HG03378 (cell line): ENCODE results near the gene SMIM44.

Experiments
- ATAC-seq: cut with Tn5 transposase; IDR thresholded peaks from one replicate; pipeline ENCODE4 v1.9.1; 2021; ENCODE audit warnings: mild to moderate bottlenecking, moderate library complexity; ENCODE audit not compliant: unreplicated experiment

SMIM44 gene

DNA sequence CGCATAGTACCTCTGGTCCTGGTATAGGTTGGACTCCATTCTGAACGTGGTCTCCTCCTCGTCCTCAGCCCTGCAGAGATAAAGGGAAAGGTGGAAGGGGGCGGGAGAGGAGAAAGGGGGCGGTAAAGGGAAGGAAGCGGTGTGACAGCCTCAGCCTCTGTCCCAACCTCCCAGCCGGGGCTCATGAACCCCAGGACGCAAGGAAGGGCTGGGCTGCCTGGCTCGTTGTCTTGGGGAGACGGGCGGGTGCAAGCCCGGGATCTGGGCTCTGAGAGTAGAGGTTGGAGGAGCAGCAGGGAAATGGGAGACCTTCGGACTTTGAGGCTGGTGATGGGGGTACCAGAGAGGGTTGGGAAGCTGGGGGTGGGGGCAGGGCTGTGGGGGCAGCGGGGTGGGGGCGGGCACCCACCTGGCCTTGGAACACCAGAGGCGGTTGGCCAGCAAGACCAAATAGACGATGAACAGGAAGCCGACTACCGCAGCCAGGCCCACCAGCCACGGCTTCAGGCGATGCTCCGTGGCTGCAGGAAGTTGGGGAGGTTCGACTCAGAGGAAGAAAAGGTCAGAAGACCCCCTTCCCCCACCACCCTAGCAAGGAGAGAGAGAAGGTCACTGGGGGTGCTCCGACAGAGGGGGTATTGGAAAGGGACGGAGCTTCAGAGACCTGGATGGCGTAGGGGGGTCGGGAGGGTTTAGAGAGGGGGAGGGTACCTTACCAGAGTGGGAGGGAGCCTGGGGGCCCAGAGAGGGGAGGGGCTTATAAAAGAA is 4.6 kb downstream of the SMIM44 start:
- ATAC-seq = no peak

DNA sequence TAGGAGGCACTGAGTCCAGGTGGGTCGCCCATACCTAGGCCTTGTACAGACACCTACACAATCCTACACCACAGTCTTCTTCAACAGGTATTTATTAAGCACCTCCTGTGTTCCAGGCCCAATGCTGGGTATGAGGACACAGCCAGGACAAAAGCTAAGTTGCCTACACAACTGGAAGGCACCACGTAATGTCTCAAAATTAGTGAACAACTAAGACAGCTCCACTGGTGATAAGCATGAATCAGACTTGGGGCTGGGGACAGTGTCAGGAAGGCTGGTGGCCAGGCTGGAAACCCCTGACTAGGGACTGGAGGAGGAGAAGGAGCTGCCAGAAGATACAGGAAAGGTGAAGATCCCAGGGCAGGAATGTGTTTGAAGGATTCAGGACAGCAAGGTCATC is 5.3 kb downstream of the SMIM44 start:
- no peak for ATAC-seq

DNA sequence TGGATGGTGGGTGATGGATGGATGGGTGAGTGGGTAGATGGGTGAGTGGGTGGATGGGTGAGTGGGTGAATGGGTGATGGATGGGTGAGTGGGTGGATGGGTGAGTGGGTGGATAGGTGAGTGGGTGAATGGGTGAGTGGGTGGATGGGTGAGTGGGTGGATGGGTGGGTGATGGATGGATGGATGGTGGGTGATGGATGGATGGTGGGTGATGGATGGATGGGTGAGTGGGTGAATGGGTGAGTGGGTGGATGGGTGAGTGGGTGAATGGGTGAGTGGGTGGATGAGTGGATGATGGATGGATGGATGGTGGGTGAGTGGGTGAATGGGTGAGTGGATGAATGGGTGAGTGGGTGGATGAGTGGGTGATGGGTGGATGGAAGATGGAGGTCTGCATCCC is 5.7 kb downstream of the SMIM44 start:
- ATAC-seq = no peak

DNA sequence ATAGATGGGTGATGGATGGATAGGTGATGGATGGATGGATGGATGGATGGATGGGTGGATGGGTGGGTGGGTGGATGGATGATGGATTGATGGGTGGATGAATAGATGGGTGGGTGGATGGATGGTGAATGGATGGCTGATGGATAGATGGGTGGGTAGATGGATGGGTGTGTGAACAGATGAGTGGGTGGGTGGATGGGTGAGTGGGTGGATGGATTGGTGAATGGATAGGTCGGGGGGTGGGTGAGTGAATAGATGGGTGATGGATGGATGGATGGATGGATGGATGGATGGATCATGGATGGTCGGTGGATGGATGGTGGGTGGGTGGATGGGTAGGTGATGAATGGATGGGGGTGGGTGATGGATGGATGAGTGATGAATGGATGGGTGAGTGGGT is 6.4 kb downstream of the SMIM44 start:
- no peak for ATAC-seq

DNA sequence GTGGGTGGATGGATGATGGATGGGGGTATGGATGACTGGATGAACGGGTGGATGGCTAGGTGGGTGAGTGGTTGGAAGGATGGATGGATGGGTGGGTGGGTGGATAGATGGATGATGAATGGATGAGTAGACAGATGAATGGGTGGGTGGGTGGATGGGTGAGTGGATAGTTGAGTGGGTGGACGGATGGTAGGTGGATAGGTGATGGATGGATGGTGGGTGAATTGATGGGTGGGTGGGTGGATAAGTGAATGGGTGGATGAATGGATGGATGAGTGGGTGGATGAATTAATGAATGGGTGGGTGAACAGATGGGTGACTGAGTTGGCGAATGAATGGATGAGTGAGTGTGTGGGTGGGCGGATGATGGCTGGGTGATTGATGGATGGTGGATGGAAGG is 7.8 kb downstream of the SMIM44 start:
- no peak for ATAC-seq

DNA sequence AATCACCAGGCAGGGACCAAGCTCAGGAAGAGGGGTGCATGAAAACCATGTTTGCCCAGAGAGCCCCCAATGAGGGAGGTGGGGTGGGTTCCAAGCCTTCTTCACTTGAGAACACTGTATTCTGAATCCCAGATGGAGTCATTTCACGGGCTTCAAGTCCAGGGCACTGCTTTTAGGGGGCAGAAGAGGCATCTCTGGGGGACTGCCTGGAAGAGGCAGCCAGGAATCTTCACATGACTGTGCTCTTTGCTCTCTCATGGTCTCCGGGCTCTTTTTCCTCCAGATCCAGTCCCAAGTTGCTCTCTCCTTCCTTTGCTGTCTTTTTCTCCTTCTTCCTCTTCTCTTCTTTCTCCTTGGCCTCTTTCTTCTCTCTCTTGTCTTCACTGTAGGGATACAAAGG is 8.6 kb downstream of the SMIM44 start:
- no peak for ATAC-seq

DNA sequence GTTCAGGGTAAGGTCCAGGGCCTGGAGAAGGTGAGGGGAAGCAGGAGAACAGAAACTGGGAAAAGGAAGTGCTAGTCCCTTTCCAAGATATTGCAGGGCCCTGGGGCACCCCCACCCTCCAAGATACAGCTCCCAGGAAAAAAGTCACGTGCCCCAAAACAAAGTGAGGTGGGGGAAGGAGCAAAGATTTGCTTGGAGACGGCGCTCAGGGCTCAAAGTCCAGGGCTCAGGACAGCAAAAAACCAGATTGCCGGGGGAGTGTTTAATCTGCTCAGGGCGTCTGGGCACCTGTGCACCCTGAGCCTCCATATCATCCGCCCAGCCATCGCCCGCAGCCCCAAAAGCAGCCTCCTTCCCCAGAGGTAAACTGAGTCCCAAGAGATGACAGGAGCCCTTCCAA is 9.2 kb downstream of the SMIM44 start:
- no peak for ATAC-seq

DNA sequence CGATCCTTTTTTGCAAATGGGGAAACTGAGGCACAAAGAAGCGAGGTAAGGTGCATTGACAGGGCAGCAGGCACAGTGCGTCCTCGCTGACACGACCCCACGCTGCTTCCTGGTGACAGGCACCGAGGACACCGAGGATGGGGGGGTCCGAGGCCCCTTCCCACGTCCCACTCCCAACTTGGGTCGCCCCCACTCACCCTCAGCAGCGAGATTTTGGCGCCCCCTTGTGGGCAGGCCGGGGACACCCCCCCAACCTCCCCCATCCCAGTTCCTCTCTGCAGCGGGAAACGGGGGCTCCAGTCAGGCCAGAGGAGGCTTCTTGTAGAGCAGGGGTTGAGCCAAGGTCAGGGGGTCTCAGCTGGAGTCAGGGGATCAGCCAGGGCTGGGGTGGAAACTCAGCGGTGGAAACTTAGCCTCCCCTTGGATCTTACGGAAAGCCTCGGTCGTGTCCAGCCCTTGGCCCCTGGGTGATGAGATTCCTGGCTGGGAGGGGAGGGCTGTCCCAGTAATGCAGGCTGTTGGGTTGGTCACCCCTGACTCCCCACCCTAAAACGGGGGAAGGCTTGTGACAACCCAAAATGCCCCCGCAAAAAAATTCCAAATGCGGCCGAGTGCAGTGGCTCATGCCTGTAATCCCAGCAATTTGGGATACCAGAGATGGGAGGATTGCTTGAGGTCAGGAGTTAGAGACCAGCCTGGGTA is 11.1 kb downstream of the SMIM44 start:
- ATAC-seq = no peak

DNA sequence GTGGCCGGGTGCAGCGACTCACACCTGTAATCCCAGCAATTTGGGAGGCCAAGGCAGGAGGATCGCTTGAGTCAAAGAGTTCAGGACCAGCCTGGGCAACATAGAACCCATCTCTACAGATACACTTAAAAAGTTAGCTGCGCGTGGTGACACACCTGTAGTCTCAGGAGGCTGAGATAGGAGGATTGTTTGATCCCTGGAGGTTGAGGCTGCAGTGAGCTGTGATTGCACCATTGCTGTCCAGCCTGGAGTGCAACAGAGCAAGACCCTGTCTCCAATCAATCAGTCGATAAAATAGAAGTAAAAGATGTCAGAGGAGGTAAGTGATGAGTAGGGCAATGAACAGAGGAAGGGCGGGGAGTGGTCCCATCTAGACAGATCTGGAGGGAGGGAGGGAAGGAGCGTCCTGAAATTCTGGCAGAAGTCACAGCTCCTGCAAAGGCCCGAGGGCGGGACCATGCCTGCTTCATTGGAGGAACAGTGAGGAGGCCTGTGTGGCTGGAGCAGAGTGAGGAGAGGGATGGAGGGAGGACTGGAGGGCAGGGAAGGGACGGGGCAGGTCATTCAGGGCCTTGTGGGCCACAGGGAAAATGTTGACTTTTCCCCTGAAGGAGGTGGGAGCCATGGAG is 12.6 kb downstream of the SMIM44 start:
- ATAC-seq = no peak

DNA sequence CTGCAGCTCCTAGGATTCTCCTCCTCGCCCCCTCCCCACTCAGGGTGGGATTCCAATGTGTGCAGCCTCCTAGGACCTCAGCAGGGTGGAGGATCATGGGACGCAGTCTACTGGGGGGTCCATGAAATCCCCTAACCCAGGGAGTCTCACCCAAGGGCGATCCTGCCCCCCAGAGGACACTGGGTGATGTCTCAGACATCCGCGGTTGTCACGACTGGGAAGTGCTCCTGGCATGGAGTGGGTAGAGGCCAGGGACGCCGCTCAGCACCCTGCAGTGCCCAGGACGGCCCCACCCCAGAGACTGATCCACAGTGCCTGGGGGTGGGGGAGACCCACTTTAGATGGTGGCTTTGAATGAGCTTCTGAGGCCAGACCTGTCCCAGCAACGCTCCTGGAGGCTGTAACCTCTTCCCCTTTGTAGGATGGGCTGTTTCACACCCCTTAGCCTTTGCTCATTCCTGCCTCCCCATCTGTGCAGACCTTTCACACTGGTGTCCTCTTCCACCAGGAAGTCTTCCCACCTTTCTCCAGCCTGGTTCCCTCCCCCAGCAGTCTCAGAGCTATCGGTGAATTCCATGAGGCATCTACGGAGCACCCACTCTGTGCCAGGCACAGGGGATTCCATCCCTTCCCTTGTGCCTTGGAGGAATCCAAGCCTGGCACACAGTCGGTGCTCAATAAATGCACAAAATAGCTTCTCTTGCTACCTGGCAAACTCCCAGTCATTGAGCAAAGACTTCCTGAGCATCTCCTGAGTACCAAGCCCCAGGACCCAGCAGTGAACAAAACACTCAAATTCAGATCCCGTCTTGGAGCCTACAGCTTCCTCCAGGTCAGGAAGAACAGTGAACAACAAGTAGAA is 13.4 kb downstream of the SMIM44 start:
- no peak for ATAC-seq

DNA sequence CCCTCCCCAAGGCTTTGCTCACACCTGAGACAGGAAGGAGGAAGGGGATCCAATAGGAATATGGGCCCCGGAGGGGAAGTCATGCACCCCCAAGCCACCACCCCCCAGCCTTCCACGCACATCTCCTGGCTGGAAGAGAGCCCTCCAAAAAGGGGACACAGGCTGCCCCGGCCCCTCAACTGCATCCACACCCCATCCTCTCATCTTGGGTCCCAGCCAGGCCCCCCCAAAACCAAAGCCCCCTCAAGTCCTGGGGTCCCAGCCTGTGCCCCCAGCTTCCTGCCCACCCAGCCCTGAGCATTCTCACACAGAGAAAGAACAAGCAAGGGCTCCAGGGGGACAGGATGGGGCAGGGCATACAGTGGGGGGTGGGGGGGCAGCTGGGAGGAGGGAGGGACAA is 15.0 kb downstream of the SMIM44 start:
- ATAC-seq = no peak

DNA sequence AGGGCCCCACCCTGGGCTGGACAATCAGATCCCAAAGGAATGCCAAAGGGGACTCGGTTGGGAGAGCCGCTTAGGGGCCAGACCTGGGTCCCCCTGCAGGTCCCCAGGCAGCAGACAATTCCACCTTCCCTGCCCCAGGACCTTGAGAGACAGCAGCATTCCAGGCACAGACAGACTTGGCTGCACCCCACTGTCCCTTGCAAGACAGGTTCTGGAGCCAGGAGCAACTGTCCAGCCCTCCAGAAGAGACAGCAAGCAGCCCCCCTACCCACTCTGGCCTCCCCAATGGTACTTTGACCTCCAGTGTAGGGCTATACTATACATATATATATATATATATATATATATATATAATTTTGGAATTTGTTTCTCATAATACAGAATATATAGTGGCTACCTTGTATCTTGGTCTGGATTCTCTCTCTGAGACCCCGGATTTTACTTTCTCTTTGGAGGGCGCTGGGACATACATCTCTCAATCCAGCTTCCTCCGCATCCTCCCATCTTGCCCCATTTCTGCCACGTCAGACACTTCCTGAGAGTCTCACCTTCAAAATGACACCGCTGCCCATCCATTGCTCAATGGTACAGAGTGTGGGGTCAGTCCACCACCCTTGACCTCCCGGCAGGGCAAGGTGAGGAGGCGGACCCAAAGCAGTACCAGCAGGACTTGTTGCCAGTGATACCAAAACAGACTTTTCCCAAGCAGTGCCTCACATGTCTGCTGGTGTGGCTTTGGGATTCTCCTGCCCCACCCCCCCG is 15.6 kb downstream of the SMIM44 start:
- ATAC-seq = no peak

DNA sequence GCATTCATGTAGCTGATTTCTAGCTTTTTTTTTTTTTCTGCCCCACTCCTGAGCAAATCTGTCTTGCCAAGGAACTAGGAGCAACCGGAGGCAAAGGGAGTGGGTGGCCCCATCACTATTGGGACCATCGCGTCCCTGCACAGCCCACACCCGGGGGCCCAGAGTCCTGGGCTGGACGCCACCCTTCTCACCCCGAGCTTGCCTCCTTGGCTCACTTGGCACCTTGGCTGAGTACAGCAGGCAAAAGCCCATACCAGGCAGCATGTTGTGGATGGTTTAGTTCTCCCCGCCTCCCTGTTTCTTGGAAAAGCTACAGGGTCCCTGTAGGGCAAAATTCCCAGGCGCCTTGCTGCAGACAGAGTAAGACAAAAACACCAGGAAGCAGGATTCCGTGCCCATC is 16.6 kb downstream of the SMIM44 start:
- ATAC-seq = no peak

DNA sequence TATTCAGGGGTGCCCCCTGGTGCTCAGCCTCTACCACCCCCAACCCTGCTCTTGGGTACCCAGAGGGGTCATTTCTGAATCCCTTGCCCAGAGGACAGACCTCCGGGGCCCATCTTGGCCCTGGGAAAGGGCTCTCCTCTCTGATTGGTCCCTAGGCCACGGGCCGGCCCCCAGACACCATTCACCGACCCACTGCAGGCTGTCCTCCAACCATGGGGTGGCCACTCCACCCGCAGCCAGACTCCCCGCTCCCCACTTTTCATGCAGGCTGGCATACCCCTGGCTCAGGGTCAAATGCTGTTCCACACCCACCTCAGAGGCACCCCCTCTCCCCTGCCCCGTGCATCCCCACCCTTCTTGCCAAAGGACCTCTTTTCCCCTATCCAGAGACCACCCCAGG is 17.7 kb downstream of the SMIM44 start:
- no peak for ATAC-seq

DNA sequence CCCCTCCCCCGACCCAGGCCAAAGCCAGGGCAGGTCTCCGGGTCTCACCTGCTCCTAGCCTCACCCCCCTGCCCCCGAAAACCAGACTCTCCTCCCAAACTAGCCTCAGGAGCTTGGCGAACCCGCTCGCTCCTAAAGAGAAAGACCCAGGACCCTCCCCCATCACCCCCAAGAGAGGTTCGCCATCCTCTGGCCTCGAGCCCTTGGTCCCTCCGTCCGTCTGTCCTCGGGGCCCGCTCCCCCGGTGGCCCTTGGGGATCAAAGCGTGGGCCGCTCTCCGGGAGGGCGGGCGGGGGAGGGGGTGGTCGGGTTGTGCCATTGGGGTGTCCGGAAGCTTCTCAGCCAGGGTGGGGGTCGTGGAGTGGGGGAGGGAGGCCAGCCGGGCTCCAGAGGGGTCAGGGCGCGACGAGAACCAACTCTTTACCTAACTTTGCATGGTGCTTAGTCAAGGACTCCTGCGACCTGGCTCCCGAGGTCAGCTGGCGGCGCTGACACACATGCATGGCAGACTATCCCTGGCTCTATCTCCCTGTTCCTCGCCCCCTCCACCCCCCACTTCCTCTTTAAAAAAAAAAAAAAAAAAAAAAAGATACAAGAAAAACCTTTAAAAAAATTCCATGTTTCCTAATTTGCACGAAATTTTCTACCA is 18.5 kb downstream of the SMIM44 start:
- no peak for ATAC-seq

DNA sequence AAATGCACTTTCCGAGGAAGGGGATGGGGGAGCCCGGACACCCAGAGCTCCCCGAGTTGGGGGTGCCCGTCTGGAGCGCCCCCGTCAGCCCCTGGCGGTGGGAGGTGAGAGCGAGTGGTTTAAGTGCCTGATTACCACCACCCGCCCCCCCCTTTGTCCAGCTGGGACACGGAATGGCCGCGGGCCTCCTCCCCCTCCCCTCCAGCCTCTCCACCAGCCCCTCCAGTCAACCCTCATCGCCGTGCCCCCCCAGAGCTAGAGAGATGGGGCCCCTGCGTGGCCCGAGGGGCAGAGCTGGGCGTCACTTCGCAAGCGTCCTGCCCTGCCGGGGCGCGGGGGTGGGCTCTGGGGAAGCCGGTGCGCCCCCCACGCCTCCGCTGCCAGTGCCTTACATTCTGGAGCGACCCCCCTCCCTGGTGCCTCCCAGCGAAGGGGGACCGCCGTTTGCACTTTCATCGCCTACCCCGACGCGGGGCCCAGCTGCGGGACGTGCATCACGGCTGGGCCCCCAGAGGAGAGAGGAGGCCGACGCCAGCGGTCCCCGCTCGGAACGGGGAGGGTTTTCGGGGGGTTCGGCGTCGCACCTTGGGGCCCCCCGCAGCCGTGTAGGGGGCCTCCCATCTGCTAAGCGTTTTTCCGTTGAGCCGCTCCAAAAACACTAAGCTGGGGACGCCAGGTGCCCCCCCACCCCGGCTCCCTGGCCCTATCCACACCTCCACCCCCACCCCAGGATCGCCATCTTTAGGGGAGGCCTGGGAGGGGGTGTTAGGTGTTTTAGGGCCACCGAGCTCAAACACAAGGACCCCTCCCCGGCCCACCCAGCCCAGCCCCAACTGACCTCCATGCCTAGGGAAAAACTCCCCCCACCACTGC is 19.3 kb downstream of the SMIM44 start:
- ATAC-seq = no peak

DNA sequence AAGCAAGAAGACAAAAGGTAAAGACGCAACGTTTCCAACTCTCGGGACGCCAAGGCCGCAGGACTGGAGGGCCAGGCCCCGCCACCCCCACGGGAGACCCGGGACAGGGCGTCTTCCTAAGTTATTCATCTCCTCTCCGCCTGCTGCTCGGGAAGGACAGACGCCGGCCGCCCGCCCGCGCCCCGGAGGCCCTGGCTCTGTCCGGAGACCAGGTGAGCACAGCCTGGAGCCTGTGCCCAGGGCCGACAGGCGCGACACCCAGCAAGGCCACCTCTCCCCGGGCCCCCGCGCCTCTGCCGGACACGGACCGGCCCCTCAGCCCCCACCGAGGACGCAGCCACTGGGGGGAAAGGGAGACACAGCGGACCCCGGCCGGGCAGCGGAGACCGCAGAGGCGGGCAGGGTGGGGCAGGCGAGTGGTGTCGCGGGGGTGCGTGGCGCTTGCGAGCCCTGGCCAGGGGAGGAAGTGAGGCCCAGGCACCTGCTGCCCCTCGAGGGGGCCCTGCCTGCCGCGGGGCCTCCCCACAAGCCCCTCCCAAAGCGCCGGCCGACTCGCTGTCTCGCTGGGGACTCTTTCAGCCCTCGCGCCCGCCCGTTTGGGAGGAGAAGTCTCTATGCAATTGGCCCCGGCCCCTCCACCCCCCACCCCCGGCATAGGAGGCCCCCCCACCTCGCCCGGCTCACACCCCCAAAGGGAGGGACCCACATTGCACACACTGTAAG is 20.1 kb downstream of the SMIM44 start:
- ATAC-seq = no peak

DNA sequence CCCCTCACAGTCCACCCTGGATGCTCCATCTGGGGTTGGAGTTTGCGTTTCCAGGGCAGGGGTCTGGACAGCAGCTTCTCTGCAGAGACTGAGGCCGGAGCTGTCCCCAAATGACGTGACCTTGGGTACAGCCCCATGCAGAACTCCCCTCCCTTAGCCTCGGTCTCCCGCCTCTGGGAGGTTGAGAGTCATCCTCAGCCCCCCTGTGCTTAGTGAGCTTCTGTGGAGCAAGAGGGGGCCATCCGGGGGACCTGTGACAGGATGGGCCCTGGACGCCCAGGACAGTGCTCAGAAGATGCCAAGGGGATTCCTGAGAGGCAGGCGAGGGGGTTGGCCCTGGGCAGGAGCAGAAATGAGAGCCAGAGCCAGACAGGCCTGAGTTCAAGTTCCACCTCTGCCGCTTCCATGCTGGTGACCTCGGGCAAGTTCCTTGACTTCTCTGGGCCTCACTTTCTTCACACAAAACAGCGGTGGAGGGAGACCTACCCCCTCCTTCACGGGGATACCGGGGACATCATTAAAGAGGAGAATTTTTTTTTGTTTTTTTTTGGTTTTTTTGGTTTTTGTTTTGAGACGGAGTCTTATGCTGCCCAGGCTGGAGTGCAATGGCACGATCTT is 23.2 kb downstream of the SMIM44 start:
- ATAC-seq = no peak
